Nephron progenitor cell (in vitro differentiated cells): ENCODE data around the gene COLQ.

Experiments
- DNase-seq: peaks from one replicate; pipeline ENCODE4 v3.0.0; 2021
- H3K27ac Mint-ChIP-seq: 2 replicates; pipeline ENCODE4 v1.8.0; 2021; ENCODE audit warnings: mild to moderate bottlenecking, moderate library complexity, mixed read lengths
- H3K27me3 Mint-ChIP-seq: 2 replicates; pipeline ENCODE4 v1.8.0; 2021; ENCODE audit warnings: mild to moderate bottlenecking, low read depth, mixed read lengths; ENCODE audit not compliant: poor library complexity
- H3K36me3 Mint-ChIP-seq: 2 replicates; pipeline ENCODE4 v1.8.0; 2021; ENCODE audit warnings: low read depth, mixed read lengths
- H3K4me1 Mint-ChIP-seq: 2 replicates; pipeline ENCODE4 v1.8.0; 2021; ENCODE audit warnings: mixed read lengths
- H3K4me3 Mint-ChIP-seq: 2 replicates; pipeline ENCODE4 v1.8.0; 2021; ENCODE audit warnings: mild to moderate bottlenecking, moderate library complexity, mixed read lengths
- H3K9me3 Mint-ChIP-seq: 2 replicates; pipeline ENCODE4 v1.8.0; 2021; ENCODE audit warnings: mild to moderate bottlenecking, moderate library complexity, mixed read lengths
- TF ChIP-seq, protein P1 (sequence below): fragments of 200-600 bp; sonication (generic); IDR thresholded peaks from 2 replicates; pipeline ENCODE4 v1.5.0; 2021; ENCODE audit warnings: antibody characterized with exemption

Gene COLQ

DNA sequence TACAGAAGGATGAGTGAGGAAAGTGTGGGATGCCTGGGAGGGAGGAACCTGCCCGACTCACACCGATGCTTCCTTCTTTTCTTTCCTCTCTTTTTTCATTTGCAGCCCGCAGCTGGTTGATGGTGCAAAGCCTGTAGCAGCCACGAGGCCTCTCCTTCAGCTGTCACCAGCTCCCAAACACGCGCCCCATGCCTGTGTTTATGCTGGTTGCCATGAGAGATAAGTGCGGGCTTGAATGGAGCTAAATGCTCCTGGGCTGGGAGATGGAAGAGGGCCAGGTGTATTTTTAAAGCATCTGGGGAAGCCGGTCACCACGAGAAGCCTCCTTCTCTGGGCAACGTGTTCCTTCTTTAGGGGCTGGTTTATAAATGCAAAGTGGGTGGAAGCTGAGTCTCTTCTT lies 9.3 kb downstream of the COLQ start:
- no peak overlapping the region for H3K27ac Mint-ChIP-seq
- no peaks in the 10 kb centered on the region for H3K9me3 Mint-ChIP-seq
- TF ChIP-seq, protein P1, sequence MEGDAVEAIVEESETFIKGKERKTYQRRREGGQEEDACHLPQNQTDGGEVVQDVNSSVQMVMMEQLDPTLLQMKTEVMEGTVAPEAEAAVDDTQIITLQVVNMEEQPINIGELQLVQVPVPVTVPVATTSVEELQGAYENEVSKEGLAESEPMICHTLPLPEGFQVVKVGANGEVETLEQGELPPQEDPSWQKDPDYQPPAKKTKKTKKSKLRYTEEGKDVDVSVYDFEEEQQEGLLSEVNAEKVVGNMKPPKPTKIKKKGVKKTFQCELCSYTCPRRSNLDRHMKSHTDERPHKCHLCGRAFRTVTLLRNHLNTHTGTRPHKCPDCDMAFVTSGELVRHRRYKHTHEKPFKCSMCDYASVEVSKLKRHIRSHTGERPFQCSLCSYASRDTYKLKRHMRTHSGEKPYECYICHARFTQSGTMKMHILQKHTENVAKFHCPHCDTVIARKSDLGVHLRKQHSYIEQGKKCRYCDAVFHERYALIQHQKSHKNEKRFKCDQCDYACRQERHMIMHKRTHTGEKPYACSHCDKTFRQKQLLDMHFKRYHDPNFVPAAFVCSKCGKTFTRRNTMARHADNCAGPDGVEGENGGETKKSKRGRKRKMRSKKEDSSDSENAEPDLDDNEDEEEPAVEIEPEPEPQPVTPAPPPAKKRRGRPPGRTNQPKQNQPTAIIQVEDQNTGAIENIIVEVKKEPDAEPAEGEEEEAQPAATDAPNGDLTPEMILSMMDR: no peak
- H3K4me3 Mint-ChIP-seq: no peak overlapping the region
- H3K4me1 Mint-ChIP-seq: peaks cover 26% of the 10 kb centered on the region
- H3K27me3 Mint-ChIP-seq: peaks cover 12% of the 10 kb centered on the region
- H3K36me3 Mint-ChIP-seq: no peaks in the 10 kb centered on the region
- no peak for DNase-seq

- H3K36me3 Mint-ChIP-seq: no peaks in the 10 kb centered on the region
- H3K4me1 Mint-ChIP-seq: peaks cover 31% of the 10 kb centered on the region
- no peak overlapping the region for H3K27ac Mint-ChIP-seq
- no peak for DNase-seq
- TF ChIP-seq, protein P1: no peak
- H3K4me3 Mint-ChIP-seq: no peak overlapping the region
- no peaks in the 10 kb centered on the region for H3K9me3 Mint-ChIP-seq
- H3K27me3 Mint-ChIP-seq: peaks cover 12% of the 10 kb centered on the region
These were observed 10.3 kb downstream of the COLQ start for GRCh38 chr3:15511156-15511555.

DNA sequence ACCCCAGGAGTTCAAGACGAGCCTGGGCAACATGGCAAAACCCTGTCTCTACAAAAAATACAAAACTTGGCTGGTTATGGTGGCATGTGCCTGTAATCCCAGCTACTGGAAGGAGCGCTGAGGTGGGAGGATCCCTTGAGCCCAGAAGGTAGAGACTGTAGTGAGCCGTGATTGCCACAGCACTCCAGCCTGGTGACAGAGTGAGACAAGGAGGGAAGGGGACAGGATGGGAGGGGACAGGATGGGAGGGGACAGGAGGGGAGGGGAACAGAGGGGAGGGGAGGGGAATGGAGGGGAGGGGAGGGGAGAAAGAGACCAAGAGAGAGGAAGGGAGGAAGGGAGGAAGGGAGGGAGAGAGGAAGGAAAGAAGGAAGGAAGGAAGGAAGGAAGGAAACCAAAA lies 11.0 kb downstream of the COLQ start:
- H3K9me3 Mint-ChIP-seq: no peaks in the 10 kb centered on the region
- no peak overlapping the region for H3K4me3 Mint-ChIP-seq
- TF ChIP-seq, protein P1: no peak
- DNase-seq: no peak
- H3K27me3 Mint-ChIP-seq: peaks cover 12% of the 10 kb centered on the region
- no peak overlapping the region for H3K27ac Mint-ChIP-seq
- H3K4me1 Mint-ChIP-seq: peaks cover 38% of the 10 kb centered on the region
- no peaks in the 10 kb centered on the region for H3K36me3 Mint-ChIP-seq

DNA sequence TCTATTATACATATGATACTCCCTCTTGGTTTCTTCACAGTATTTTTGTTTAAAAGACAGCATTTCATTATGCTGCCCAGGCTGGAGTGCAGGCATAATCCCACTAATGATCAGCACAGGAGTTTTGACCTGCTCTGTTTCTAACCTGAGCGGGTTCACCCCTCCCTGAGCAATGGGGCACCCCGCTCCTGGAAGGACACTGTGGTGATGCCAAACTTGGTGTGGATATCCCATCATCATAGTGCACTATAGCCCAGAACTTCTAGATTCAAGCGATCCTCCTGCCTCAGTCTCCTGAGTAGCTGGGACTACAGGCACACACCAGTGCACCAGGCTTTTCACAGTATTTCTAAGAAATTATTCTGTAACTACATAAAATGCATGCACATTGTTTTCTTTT lies 14.9 kb downstream of the COLQ start:
- H3K36me3 Mint-ChIP-seq: peaks cover 6% of the 10 kb centered on the region
- H3K4me3 Mint-ChIP-seq: no peak overlapping the region
- H3K4me1 Mint-ChIP-seq: peaks cover 24% of the 10 kb centered on the region
- H3K27me3 Mint-ChIP-seq: peaks cover 8% of the 10 kb centered on the region
- no peaks in the 10 kb centered on the region for H3K9me3 Mint-ChIP-seq
- DNase-seq: no peak
- TF ChIP-seq, protein P1: no peak
- no peak overlapping the region for H3K27ac Mint-ChIP-seq

- Mint-ChIP-seq H3K4me1 (peaks cover 26% of the 10 kb centered on the region), H3K27me3 (peaks cover 13% of the 10 kb centered on the region), H3K36me3 (peaks cover 6% of the 10 kb centered on the region), H3K27ac (no peak overlapping the region), H3K4me3 (no peak overlapping the region), H3K9me3 (no peaks in the 10 kb centered on the region)
- DNase-seq: peak; percentile 30
- TF ChIP-seq, protein P1: no peak
These were observed 15.9 kb downstream of the COLQ start for GRCh38 chr3:15505479-15506165.

DNA sequence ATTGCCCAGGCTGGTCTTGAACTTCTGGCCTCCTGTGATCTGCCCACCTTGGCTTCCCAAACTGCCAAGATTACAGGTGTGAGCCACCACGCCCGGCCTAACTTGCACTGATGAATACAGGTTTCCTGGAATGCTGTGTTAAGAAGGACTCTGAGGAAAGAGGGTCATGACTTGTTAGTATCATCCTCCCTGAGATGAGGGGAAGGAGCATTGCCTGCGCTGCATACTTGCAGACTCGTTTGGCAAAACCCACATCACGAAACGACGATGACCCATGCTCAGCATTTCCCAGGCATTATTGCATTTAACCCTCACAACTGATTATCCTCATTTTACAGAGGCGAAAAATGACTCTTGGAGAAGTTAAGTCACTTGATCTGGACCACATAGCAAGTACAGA lies 18.9 kb downstream of the COLQ start:
- Mint-ChIP-seq H3K27ac (no peak overlapping the region), H3K4me1 (peaks cover 43% of the 10 kb centered on the region), H3K27me3 (peaks cover 11% of the 10 kb centered on the region), H3K4me3 (no peak overlapping the region), H3K36me3 (peaks cover 6% of the 10 kb centered on the region), H3K9me3 (no peaks in the 10 kb centered on the region)
- DNase-seq: no peak
- TF ChIP-seq, protein P1: no peak
